ENCODE results near the gene LRRC4C. TPM values are rescaled to one million over a fixed set of nuclear protein-coding genes. Genes with fewer than 3 reads are reported as not detected.

Gene LRRC4C
- total and polyA plus RNA-seq, 2 experiments from 2014 or later = 0.35 to 1.1 TPM

GRCh38 chr11:40689823-40690222, 769.6 kb downstream of the LRRC4C start (continued):
- TF ChIP-seq ZNF462 (CRISPR knock-in tag; IDR thresholded peaks at IDR 0.05) (no peak), ZNF331 (CRISPR knock-in tag; IDR thresholded peaks at IDR 0.05; ENCODE audit: low read depth) (no peak), POLR2AphosphoS5 (IDR thresholded peaks at IDR 0.05; ENCODE audit: low read depth) (no peak), EZH2 (IDR thresholded peaks at IDR 0.05; ENCODE audit: low read depth, unreplicated experiment) (no peak), JUNB (IDR thresholded peaks at IDR 0.05; ENCODE audit: unreplicated experiment) (no peak)

DNA sequence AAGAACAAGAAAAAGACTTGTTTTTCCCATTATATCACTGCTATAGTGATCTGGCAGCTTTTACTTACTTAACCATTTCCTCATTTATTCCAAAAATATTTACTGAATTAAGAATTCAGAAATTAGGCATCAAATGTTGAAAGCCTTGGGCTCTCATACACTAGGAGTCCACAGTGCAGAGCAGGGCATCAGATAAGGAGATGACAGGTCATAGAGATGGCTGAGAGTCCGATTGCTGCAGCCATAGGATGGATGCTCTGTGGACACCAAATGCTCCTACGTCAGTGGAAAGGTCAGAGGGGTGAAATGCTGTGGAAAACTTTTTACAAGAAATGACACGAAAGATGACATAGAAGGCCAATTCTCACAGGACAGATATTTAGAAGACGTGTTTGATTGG, 771.1 kb downstream of the LRRC4C start:
- no peak overlapping the region for H3K27ac Mint-ChIP-seq
- H3K27me3 Mint-ChIP-seq (ENCODE audit: insufficient read depth, low read depth, poor library complexity) = no peaks in the 10 kb centered on the region
- H3K36me3 ChIP-seq (ENCODE audit: insufficient read depth) = no peaks in the 10 kb centered on the region
- no peak overlapping the region for H3K4me3 Mint-ChIP-seq
- no peaks in the 10 kb centered on the region for H3F3A ChIP-seq (replicated peaks; ENCODE audit: low read depth)
- H3K4me1 Mint-ChIP-seq = peaks cover 24% of the 10 kb centered on the region
- no peaks in the 10 kb centered on the region for H3K9me2 ChIP-seq (ENCODE audit: insufficient read depth)
- H3K27ac ChIP-seq (ENCODE audit: low read depth) = no peak overlapping the region
- DNase-seq (ENCODE audit: low spot score) = no peak
- peaks cover 11% of the 10 kb centered on the region; the same call in 2 of the 3 replicates for H3K9me3 Mint-ChIP-seq
- ATAC-seq = no peak
- peaks cover 6% of the 10 kb centered on the region; the same call in 1 of the 3 replicates for H3K36me3 Mint-ChIP-seq (ENCODE audit: low read depth)
- H3K4me1 ChIP-seq (ENCODE audit: insufficient read depth) = peaks cover 27% of the 10 kb centered on the region
- H3K4me3 ChIP-seq = no peak overlapping the region
- H3K79me2 ChIP-seq (replicated peaks; ENCODE audit: insufficient read depth) = no peaks in the 10 kb centered on the region
- no peaks in the 10 kb centered on the region for H3K27me3 ChIP-seq (ENCODE audit: insufficient read depth)
- H3K4me2 ChIP-seq = no peak overlapping the region
- H2AFZ ChIP-seq = no peak overlapping the region
- H4K20me1 ChIP-seq (replicated peaks; ENCODE audit: insufficient read depth) = no peaks in the 10 kb centered on the region
- TF ChIP-seq, protein P1, sequence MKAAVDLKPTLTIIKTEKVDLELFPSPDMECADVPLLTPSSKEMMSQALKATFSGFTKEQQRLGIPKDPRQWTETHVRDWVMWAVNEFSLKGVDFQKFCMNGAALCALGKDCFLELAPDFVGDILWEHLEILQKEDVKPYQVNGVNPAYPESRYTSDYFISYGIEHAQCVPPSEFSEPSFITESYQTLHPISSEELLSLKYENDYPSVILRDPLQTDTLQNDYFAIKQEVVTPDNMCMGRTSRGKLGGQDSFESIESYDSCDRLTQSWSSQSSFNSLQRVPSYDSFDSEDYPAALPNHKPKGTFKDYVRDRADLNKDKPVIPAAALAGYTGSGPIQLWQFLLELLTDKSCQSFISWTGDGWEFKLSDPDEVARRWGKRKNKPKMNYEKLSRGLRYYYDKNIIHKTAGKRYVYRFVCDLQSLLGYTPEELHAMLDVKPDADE (IDR thresholded peaks at IDR 0.05) = no peak
- TF ChIP-seq ZNF462 (CRISPR knock-in tag; IDR thresholded peaks at IDR 0.05) (no peak), ZNF114 (CRISPR knock-in tag; IDR thresholded peaks at IDR 0.05) (no peak), CREB1 (CRISPR knock-in tag; IDR thresholded peaks at IDR 0.05; ENCODE audit: low read depth) (no peak), JUNB (IDR thresholded peaks at IDR 0.05; ENCODE audit: unreplicated experiment) (no peak), EZH2phosphoT487 (IDR thresholded peaks at IDR 0.05; ENCODE audit: unreplicated experiment) (no peak), NANOG (IDR thresholded peaks at IDR 0.05; ENCODE audit: borderline replicate concordance) (no peak)

Data from GM23338 (cell line).